DMS53 treated with DMSO at 0.1 percent for 48 hours (cell line): Measurements from ENCODE around the gene MYO9A.
"Not testable (repeated sequence)": the region's sequence is repeated elsewhere in the genome, so short reads cannot be mapped to it uniquely, and the experiment has no call there.

Experiments used
- DNase-seq: peaks from one replicate; lab custom pipeline; 2025; ENCODE audit not compliant: unreplicated experiment; lab: John Stamatoyannopoulos, UW

MYO9A gene

DNA sequence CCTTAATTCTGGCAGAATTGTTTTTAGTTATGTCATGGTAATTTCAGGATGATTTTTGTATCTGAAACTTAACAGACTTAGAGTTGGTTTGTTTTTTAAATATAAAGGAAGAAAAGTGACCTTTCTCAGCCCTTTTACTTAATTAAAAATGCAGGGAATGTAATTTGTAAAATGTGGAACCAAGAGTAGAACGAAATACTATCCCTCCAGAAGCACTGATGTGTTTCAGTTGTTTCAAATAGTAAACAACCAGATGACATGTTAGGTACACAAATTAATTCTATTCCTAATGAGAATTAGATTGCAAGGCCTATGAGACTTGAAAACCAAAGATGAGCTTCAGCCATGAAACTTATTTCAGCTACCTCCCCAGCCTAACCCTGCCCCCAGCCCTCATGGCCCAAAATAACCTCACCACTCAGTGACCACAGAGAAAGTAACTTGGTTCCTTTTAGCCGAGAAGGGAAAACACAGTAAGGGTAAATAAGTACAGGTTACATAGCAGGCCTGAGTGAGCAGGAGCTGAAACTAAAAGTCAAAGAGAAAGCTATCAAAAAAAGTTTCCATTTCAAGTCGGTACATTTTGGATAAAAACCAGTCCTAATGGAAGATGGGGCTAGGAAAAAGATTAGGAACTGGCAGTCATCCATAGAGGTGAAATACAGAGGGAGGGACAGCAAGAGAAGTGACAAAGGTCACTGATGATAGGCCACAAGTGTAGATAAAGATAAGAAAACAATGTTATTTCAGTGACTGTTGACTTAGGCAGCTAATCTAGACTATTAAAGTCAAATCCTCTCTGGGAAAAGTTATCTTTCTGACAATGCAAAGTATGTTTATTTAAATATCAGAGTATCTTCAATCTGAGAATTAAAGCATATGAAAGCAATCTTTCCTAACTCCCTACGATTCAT is 23.5 kb upstream of the MYO9A start:
- DNase-seq = no peak

- no peak for DNase-seq
Observed at GRCh38 chr15:72140088-72140487, 22.1 kb upstream of the MYO9A start.

DNA sequence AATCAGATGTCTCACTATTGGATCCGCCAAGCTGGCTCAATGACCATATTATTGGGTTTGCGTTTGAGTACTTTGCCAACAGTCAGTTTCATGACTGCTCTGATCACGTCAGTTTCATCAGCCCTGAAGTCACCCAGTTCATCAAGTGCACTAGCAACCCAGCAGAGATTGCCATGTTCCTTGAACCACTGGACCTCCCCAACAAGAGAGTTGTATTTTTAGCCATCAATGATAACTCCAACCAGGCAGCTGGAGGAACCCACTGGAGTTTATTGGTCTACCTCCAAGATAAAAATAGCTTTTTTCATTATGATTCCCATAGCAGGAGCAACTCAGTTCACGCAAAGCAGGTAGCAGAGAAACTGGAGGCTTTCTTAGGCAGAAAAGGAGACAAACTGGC is 21.7 kb upstream of the MYO9A start:
- no peak for DNase-seq

DNA sequence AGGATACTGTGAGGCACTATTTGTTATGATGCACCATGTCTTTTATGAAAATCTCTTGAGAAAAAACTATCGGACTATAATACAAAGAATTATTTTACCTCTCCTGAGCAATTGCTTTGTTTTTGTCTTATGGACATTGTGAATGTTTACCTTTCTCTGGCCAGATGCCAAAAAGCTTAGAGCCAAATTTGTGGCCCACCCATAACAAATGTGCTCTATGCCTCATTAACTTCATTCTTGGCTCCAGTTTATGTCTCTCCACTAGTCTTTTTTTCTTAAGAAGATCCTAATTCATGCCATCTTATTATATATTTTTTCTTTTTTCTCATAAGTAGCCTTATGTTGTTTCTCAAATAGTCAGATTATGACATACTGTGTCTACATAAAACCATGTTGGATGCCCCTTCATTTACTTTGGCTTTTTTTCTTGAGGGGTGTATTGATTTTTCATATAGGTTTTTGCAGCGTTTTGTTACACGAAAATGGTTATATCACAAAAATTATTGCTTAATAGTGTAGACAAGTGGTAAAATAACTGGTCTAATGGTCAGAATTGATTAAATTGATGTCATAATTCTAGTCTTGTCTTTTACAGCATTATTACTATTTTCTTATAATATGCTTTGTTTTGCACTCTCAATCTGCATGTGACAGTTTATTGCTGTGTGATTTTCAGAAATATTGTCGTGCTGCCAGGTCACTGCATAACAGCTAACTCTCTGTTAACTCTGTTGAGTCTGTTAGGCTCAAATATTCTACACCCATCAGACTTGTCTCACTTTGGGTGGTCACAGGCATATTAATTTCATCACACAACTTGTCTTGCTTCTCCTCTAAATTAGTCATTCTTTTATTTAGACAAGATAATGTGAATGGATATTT is 18.5 kb upstream of the MYO9A start:
- DNase-seq = no peak

DNA sequence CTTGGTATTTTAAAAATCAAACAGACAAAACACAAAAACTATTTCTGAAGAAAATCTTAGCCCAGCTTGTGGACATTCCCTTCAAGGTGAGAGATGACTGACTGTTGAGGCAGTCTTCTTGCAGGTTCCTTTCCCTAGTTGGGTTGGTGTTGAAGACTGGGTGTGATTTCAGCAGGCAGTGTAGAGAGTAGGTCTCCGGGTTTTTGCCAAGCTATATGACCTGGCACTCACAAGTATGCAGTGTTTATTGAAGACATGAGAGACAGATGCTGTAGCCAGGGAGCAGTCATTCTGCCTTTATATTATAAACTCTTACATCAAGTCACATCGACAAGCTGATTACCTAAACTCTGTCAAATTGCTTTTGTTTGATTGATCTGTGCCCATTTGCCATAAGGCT is 17.8 kb upstream of the MYO9A start:
- DNase-seq = no peak

DNA sequence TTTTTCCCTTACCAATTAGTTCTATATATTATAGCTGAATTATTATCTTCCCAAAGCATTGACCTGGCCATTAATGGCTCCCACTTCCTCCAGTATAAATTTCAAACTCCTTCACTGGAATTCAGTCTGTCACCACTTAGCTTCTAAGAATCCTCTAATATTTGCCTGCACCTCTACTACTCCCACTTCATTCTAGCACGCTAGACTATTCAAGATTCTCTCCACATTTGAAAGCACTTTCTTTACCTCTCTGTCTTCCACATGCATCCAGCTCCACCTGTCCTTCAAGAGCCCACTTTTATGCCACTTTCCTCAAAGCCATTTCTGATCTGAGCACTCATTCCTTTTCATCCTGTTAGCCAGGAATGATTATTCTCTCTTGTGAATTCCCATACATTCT is 15.3 kb upstream of the MYO9A start:
- DNase-seq = no peak

GRCh38 chr15:72131922-72132321 is 14.0 kb upstream of the MYO9A start:
- DNase-seq = no peak

DNA sequence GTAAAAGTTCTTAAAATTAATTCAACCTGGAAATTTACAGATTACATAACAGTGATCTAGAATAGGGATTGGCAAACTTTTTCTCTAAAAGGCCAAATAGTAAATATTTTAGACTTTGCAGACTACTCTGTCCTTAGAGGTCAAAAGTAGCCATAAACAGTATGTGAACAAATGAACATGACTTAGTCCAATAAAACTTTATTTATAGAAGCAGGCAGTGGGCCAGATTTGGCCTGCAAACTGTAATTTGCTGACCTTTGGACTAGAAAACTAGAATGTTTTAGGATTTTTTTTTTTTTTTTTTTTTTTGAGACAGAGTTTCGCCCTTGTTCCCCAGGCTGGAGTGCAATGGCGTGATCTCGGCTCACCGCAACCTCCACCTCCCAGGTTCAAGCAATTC is 12.3 kb upstream of the MYO9A start:
- no peak for DNase-seq

- no peak for DNase-seq
Observed at GRCh38 chr15:72128359-72128758, 10.4 kb upstream of the MYO9A start.

GRCh38 chr15:72127724-72128322 is 9.9 kb upstream of the MYO9A start:
- no peak for DNase-seq

DNA sequence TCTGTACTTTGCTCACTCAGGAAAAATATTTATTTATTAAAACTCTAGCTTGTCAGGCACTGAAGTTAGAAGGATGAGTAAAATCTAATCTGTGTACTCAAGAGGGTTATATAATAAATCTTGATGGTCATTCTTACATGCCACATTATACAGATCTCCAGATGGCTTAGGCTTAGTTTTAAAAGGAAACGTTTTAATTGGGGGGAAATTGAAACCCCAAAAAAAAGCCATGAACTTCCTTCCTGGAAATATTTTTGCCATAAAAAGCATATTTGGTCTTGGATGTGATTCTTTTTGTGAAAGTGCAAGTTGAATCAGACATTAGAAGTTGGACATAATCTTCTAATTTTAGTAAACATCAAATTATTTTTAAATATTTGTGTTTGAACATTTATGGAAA is 6.3 kb upstream of the MYO9A start:
- DNase-seq = no peak

GRCh38 chr15:72117486-72118016 is 399 bp downstream of the MYO9A start:
- no peak for DNase-seq

- no peak for DNase-seq
Observed at GRCh38 chr15:72116731-72117485, 1.0 kb downstream of the MYO9A start.

- no peak for DNase-seq
Observed at GRCh38 chr15:72113347-72114031, 4.5 kb downstream of the MYO9A start.

DNA sequence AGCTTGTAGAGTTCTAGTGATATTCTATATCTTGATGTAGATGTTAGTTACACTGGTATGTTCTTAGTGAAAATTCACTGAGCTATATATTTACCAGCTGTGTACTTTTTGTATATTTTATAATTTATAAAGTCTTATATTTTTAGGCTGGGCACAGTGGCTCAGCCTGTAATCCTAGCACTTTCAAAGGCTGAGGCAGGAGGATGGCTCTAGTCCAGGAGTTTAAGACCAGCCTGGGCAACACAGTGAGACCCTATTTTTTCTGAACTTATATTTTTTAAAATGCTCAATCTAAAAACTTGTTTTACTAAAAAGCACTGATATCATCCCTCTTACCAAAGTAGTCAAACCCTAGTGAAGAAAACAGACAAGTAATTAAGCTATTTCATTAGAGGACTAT is 5.1 kb downstream of the MYO9A start:
- no peak for DNase-seq

GRCh38 chr15:72112116-72112515 is 5.8 kb downstream of the MYO9A start:
- DNase-seq = no peak

DNA sequence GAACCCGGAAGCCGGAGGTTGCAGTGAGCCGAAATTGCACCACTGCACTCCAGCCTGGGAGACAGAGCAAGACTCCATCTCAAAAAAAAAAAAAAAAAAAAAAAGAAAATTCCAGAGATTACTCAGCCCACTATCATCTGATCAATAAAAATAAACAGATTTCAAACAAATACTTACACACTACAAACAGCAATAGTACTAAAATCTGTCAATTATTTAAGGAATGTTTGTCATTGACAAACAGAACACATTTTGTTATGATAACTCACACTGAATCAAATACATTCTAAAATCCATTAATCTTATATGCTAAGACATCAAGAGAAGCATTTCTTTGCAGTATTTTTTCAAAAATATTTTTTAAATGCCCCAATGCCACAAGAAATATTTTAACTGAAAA is 7.6 kb downstream of the MYO9A start:
- DNase-seq = no peak

GRCh38 chr15:72106068-72106467 is 11.9 kb downstream of the MYO9A start:
- DNase-seq = no peak

- DNase-seq = no peak
Observed at GRCh38 chr15:72105111-72105510, 12.8 kb downstream of the MYO9A start.

GRCh38 chr15:72100551-72100950 is 17.4 kb downstream of the MYO9A start:
- DNase-seq = not testable (repeated sequence)
